Glutamatergic neuron (in vitro differentiated cells): ENCODE data around the gene BPI. TPM values are rescaled to one million over a fixed set of nuclear protein-coding genes. Genes with fewer than 3 reads are reported as not detected.

ENCODE experiments used
- DNase-seq: peaks from one replicate; pipeline ENCODE4 v3.0.0; 2022
- H3K27ac Mint-ChIP-seq: one replicate; pipeline ENCODE4 v1.8.0; 2020; ENCODE audit warnings: mild to moderate bottlenecking, mixed read lengths, inconsistent platforms; ENCODE audit not compliant: unreplicated experiment
- H3K27me3 Mint-ChIP-seq: one replicate; pipeline ENCODE4 v1.8.0; 2020; ENCODE audit warnings: mild to moderate bottlenecking, moderate library complexity, mixed read lengths, inconsistent platforms; ENCODE audit not compliant: unreplicated experiment
- H3K36me3 Mint-ChIP-seq: one replicate; pipeline ENCODE4 v1.8.0; 2020; ENCODE audit warnings: mild to moderate bottlenecking, mixed read lengths, inconsistent platforms; ENCODE audit not compliant: unreplicated experiment
- H3K4me1 Mint-ChIP-seq: one replicate; pipeline ENCODE4 v1.8.0; 2020; ENCODE audit warnings: mild to moderate bottlenecking, low read depth, mixed read lengths, inconsistent platforms; ENCODE audit not compliant: unreplicated experiment
- H3K4me3 Mint-ChIP-seq: one replicate; pipeline ENCODE4 v1.8.0; 2020; ENCODE audit warnings: mild to moderate bottlenecking, mixed read lengths, inconsistent platforms; ENCODE audit not compliant: unreplicated experiment
- H3K9me3 Mint-ChIP-seq: one replicate; pipeline ENCODE4 v1.8.0; 2020; ENCODE audit warnings: mild to moderate bottlenecking, moderate library complexity, mixed read lengths, inconsistent platforms; ENCODE audit not compliant: unreplicated experiment
- total RNA-seq: library from RNA; stranded (reverse); fragmentation: NEBNext Ultra II Directional; extraction: Animal tissue kit (Norgen Biotek cat#: 25700); gene quantifications from one replicate; pipeline ENCODE4 v1.2.1, GENCODE V29; 2021; ENCODE audit not compliant: unreplicated experiment
- TF ChIP-seq, protein P1 (sequence below): fragments of 200-600 bp; sonication (generic); IDR thresholded peaks from one replicate; pipeline ENCODE4 v1.5.0; 2021; ENCODE audit not compliant: partially characterized antibody, unreplicated experiment

BPI gene
- total RNA-seq, 1 donor from 2014 or later, result not detected

DNA sequence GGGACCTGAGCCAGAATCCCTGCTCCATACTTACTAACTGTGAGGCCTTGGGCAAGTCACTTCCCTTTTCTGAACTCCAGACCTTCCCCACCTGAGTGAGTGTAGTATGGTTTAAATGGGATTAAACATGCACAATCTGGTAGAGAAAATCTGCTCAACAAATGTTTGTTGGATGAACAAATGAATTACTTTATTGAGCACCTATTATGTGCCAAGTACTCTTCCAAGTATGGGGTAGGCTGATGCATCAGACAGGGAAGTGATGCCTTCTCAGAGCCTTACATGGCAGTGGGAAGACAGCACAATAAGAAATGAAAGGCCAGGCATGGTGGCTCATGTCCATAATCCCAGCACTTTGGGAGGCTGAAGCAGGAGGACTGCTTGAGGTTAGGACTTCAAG lies 27.3 kb downstream of the BPI start:
- Mint-ChIP-seq H3K9me3 (peaks cover 3% of the 10 kb centered on the region), H3K4me3 (no peak overlapping the region), H3K4me1 (no peaks in the 10 kb centered on the region), H3K27ac (no peak overlapping the region), H3K27me3 (peaks cover 4% of the 10 kb centered on the region), H3K36me3 (no peaks in the 10 kb centered on the region)
- DNase-seq, result no peak
- TF ChIP-seq, protein P1, sequence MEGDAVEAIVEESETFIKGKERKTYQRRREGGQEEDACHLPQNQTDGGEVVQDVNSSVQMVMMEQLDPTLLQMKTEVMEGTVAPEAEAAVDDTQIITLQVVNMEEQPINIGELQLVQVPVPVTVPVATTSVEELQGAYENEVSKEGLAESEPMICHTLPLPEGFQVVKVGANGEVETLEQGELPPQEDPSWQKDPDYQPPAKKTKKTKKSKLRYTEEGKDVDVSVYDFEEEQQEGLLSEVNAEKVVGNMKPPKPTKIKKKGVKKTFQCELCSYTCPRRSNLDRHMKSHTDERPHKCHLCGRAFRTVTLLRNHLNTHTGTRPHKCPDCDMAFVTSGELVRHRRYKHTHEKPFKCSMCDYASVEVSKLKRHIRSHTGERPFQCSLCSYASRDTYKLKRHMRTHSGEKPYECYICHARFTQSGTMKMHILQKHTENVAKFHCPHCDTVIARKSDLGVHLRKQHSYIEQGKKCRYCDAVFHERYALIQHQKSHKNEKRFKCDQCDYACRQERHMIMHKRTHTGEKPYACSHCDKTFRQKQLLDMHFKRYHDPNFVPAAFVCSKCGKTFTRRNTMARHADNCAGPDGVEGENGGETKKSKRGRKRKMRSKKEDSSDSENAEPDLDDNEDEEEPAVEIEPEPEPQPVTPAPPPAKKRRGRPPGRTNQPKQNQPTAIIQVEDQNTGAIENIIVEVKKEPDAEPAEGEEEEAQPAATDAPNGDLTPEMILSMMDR, result no peak

DNA sequence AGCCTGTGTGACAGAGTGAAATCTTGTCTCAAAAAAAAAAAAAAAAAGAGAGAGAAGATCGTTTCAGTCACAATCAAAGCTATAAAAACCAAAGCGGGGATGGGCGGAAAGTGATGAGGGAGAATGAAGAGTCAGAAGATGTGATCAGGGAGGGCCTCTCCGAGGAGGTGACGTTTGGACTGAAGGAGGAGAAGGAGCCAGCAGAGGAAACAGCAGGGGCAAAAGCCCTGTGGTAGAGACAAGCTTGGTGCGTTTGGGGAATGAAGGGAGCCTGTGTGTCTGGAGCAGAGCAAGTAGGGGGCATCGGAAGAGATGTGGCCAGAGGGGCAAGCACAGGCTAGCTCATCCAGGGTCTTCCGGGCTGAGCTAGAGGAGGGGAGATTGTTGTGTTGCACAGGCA lies 27.9 kb downstream of the BPI start:
- no peaks in the 10 kb centered on the region for H3K4me1 Mint-ChIP-seq
- H3K27me3 Mint-ChIP-seq, result peaks cover 8% of the 10 kb centered on the region
- H3K27ac Mint-ChIP-seq, result no peak overlapping the region
- no peak overlapping the region for H3K4me3 Mint-ChIP-seq
- TF ChIP-seq, protein P1, result no peak
- peaks cover 3% of the 10 kb centered on the region for H3K9me3 Mint-ChIP-seq
- DNase-seq, result no peak
- H3K36me3 Mint-ChIP-seq, result no peaks in the 10 kb centered on the region

DNA sequence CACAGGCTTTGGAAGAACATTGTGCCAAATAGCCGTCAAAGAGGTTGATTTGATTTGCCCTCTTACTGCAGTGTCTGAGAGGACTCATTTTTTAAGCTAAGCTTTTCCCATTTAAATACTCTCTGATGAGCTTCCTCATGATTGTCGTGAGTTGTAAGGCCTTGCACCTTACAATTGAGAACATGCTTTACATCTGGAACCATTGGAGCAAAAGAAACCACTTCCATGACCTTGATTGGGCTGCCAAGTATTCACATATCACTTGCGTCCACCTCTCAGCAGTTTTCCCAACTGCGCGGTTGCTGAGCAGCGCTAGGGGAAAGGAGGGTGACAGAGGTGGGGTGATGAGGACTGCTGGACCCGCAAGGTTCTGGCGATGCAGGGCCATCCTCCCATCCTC lies 30.1 kb downstream of the BPI start:
- Mint-ChIP-seq H3K4me3 (no peak overlapping the region), H3K9me3 (peaks cover 7% of the 10 kb centered on the region), H3K4me1 (no peaks in the 10 kb centered on the region), H3K27ac (no peak overlapping the region), H3K36me3 (peaks cover 5% of the 10 kb centered on the region), H3K27me3 (peaks cover 14% of the 10 kb centered on the region)
- TF ChIP-seq, protein P1, result no peak
- DNase-seq, result no peak

DNA sequence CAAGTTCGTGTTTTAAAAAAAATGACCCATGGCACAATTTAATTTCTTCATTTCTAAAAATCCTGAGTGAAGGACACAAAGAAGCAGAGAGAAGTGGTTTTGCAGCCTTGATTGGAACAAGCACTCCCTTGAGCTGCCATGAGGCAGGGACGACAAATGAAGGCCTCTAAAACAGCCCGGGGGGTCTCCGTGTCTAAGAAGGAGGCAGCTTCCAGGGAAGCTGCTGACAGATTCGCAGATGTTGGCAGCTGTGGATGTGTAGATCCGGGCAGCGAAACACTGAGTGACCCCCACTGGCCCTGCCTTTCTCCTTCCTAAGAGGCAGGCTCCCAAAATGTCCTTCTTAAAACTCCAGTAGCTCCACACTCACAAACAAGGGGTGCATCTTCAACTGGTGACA lies 32.8 kb downstream of the BPI start:
- H3K4me1 Mint-ChIP-seq, result peaks cover 1% of the 10 kb centered on the region
- DNase-seq, result no peak
- no peak overlapping the region for H3K27ac Mint-ChIP-seq
- H3K4me3 Mint-ChIP-seq, result no peak overlapping the region
- peaks cover 14% of the 10 kb centered on the region for H3K27me3 Mint-ChIP-seq
- peaks cover 7% of the 10 kb centered on the region for H3K9me3 Mint-ChIP-seq
- H3K36me3 Mint-ChIP-seq, result peaks cover 5% of the 10 kb centered on the region
- TF ChIP-seq, protein P1, result no peak

DNA sequence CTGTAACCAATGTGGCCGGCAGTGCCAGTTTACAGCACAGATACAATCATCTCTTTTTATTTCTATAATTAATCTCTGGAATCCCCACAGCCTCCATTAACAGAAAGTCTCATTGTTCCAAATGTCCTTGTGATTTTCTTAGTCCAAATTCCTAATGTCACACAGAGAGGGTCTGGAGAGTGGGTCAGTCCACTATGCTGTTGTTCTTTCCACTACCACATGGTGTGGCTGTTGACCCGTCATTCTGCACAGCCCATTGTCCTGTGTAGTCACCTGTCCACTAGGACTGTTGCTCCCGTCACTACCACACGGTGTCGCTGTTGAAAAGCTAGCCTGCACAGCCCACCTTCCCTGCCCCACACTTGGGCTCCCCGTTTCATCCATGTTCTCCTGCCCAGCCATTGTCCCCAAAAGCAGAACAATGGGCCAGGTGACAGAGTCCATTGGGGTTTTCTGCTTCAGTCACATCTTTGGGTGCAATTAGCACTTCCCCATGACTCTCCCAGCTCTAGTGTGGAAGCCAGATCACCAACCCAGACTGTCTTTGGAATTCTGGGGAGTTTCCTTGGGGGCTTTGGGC lies 33.7 kb downstream of the BPI start:
- TF ChIP-seq, protein P1, result peak; percentile 87
- Mint-ChIP-seq H3K36me3 (peaks cover 5% of the 10 kb centered on the region), H3K4me3 (no peak overlapping the region), H3K4me1 (peaks cover 10% of the 10 kb centered on the region), H3K9me3 (peaks cover 7% of the 10 kb centered on the region), H3K27me3 (peaks cover 10% of the 10 kb centered on the region), H3K27ac (no peak overlapping the region)
- peak; percentile 75 for DNase-seq
